PC-3 (cell line): ENCODE results near the gene STXBP1.

Experiments
- CTCF ChIP-seq: fragments of 300-600 bp; sonication (generic); conservative IDR thresholded peaks from 2 replicates; pipeline ENCODE4 v1.5.1; 2017; ENCODE audit warnings: antibody characterized with exemption, low read depth, mild to moderate bottlenecking, low read length
- EZH2 ChIP-seq: fragments of 300-600 bp; sonication (generic); IDR thresholded peaks from one replicate; pipeline ENCODE4 v1.6.1; 2017; ENCODE audit warnings: antibody characterized with exemption, mild to moderate bottlenecking, low read length; ENCODE audit not compliant: unreplicated experiment
- EZH2phosphoT487 ChIP-seq: fragments of 300-600 bp; sonication (generic); IDR thresholded peaks from 2 replicates; pipeline ENCODE4 v1.6.1; 2018; ENCODE audit warnings: mild to moderate bottlenecking, antibody characterized with exemption, low read length, borderline replicate concordance

- no peak for TF ChIP-seq CTCF
- no peak for TF ChIP-seq EZH2phosphoT487
- no peak for TF ChIP-seq EZH2
These were observed 12.6 kb upstream of the STXBP1 start for GRCh38 chr9:127599550-127599891.
